Panc1 (cell line): ENCODE data around the gene CNPY2. TPM values are rescaled to one million over a fixed set of nuclear protein-coding genes. Genes with fewer than 3 reads are reported as not detected.
"Not testable (repeated sequence)": the region's sequence is repeated elsewhere in the genome, so short reads cannot be mapped to it uniquely, and the experiment has no call there.

Source experiments
- ATAC-seq: fragments of 200-7000 bp; cut with Tn5 transposase; 2 replicates; pipeline ENCODE4 v1.9.1; 2020; ENCODE audit warnings: mild to moderate bottlenecking, moderate library complexity
- BruUV-seq: library from RNA; stranded (reverse); fragments of 400-500 nt; replicated peaks from 2 replicates; lab custom pipeline; 2021; lab: Mats Ljungman, UMichigan
- CTCF ChIA-PET: fragments of 300-600 bp; sonication (Branson Sonifier 250); formaldehyde crosslinking; loops from one replicate; lab custom pipeline; 2022; ENCODE audit warnings: antibody characterized with exemption; lab: Charles Lee
- POLR2A ChIA-PET: fragments of 300-600 bp; sonication (Branson Sonifier 250); formaldehyde crosslinking; loops from one replicate; lab custom pipeline; 2022; ENCODE audit warnings: antibody characterized with exemption; lab: Charles Lee
- DNase-seq: peaks from one replicate; pipeline ENCODE4 v3.0.0-alpha.2; 2010; ENCODE audit warnings: low read depth, low spot score
- H3K27ac ChIP-seq: 2 replicates; pipeline ENCODE4 v1.5.1; 2011; ENCODE audit warnings: mild to moderate bottlenecking, low read length, inconsistent platforms
- H3K27me3 ChIP-seq: fragments of 200-500 bp; sonication (Bioruptor generic); 2 replicates; pipeline ENCODE4 v1.6.0; 2014; ENCODE audit warnings: low read length, inconsistent platforms; ENCODE audit not compliant: control insufficient read depth, insufficient read depth
- H3K36me3 ChIP-seq: fragments of 200-500 bp; sonication (Bioruptor generic); 2 replicates; pipeline ENCODE4 v1.5.1; 2014; ENCODE audit warnings: inconsistent platforms, mild to moderate bottlenecking, low read length, moderate library complexity; ENCODE audit not compliant: control insufficient read depth, insufficient read depth
- H3K4me1 ChIP-seq: 2 replicates; pipeline ENCODE4 v1.5.1; 2011; ENCODE audit warnings: inconsistent platforms, mild to moderate bottlenecking, low read length, moderate library complexity; ENCODE audit not compliant: control insufficient read depth, insufficient read depth
- H3K4me3 ChIP-seq, 2 experiments: 2 replicates each; pipeline ENCODE4 v1.5.1; 2011 to 2012; ENCODE audit warnings: low read depth in 2 of 2, low read length in 2 of 2, mild to moderate bottlenecking in 2 of 2, inconsistent platforms in 1 of 2, moderate library complexity in 1 of 2
- H3K9me3 ChIP-seq: fragments of 200-500 bp; sonication (Bioruptor generic); 2 replicates; pipeline ENCODE4 v1.5.1; 2014; ENCODE audit warnings: low read depth, mild to moderate bottlenecking, inconsistent platforms, low read length, moderate library complexity; ENCODE audit not compliant: control insufficient read depth, insufficient read depth
- POLR2AphosphoS5 ChIP-seq: IDR thresholded peaks from 2 replicates; pipeline ENCODE4 v1.6.1; 2012; ENCODE audit warnings: mild to moderate bottlenecking, low read depth, low read length, moderate library complexity
- REST ChIP-seq, 2 experiments: IDR thresholded peaks; 2 replicates each; pipeline ENCODE4 v1.6.1; 2011 to 2012; ENCODE audit warnings: low read depth in 2 of 2, control low read depth in 1 of 2, low read length in 1 of 2, mild to moderate bottlenecking in 1 of 2, moderate library complexity in 1 of 2; ENCODE audit not compliant: insufficient read depth in 1 of 2
- SIN3A ChIP-seq: IDR thresholded peaks from 2 replicates; pipeline ENCODE4 v1.6.1; 2012; ENCODE audit warnings: low read depth, mild to moderate bottlenecking, low read length, moderate library complexity, borderline replicate concordance; ENCODE audit not compliant: insufficient read depth
- TCF7L2 ChIP-seq: IDR thresholded peaks from 2 replicates; pipeline ENCODE4 v1.6.1; 2011; ENCODE audit warnings: mild to moderate bottlenecking, low read depth, low read length, inconsistent platforms
- in situ Hi-C: cut with HindIII; loops from 2 replicates; pipeline ENCODE4 v1.10.0; 2016; ENCODE audit warnings: low sequenced_read_pairs, low pct_unique_long_range_greater_than_20kb
- intact Hi-C: fragments of 100-400 bp; cut with micrococcal nuclease; formaldehyde crosslinking; loops from one replicate; pipeline ENCODE4 v1.10.0; 2022; ENCODE audit not compliant: unreplicated experiment
- total RNA-seq: library from RNA; stranded (reverse); gene quantifications from one replicate; pipeline ENCODE4 v1.2.1, GENCODE V29; 2021; ENCODE audit not compliant: unreplicated experiment
- TF ChIP-seq, protein P1 (sequence below): fragments of 450-650 bp; IDR thresholded peaks from 2 replicates; pipeline ENCODE4 v1.5.1; 2017; ENCODE audit warnings: mild to moderate bottlenecking

Gene CNPY2
- total RNA-seq, 1 experiment from 2014 or later, result 115 TPM

GRCh38 chr12:56346675-56347074 is 30.9 kb upstream of the CNPY2 start:
- Histone ChIP-seq H3K27ac (no peak overlapping the region), H3K4me1 (no peaks in the 10 kb centered on the region), H3K9me3 (no peaks in the 10 kb centered on the region), H3K4me3 (no peak overlapping the region), H3K36me3 (0 out of 2 replicates have a peak, but pooled peaks cover 5% of the 10 kb centered on the region), H3K27me3 (no peaks in the 10 kb centered on the region)
- ATAC-seq, result peak; percentile 47
- TF ChIP-seq SIN3A, result no peak
- BruUV-seq, result no TSS peak
- in situ Hi-C loops, result no loop called here
- POLR2A ChIA-PET, result no interaction called here
- CTCF ChIA-PET, result no interaction called here
- intact Hi-C loops, result no loop called here
- no peak for DNase-seq

GRCh38 chr12:56342290-56342689 is 26.5 kb upstream of the CNPY2 start:
- ATAC-seq, H3K27me3 ChIP-seq, BruUV-seq, H3K36me3 ChIP-seq, H3K9me3 ChIP-seq, H3K27ac ChIP-seq, in situ Hi-C loops, H3K4me3 ChIP-seq, POLR2A ChIA-PET, H3K4me1 ChIP-seq, intact Hi-C loops, DNase-seq: not testable (repeated sequence)
- CTCF ChIA-PET, result interaction anchor here (0.7 kb wide), 1 partner anchor 816 kb away, joined by 3 read pairs; no protein-coding TSS in a partner anchor

DNA sequence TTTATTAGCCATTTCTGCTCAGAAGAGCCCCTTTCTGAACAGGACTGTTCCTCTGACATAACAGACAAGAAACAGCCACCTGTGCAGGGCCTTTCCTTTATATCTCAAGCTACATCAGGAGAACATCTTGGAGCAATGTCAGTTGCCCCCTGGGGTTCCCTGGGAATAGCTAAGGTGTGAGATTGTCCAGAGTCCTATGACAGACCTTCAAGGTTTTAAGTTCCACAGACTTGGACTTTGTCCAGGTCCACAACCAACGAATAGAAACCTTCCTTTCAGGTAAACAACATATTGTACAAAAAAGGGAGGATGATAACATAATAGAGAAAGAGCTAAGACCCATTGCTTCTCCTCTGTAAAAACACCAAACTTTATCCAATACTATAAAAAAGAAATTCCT is 25.8 kb upstream of the CNPY2 start:
- CTCF ChIA-PET, result no interaction called here
- H3K27ac ChIP-seq, result no peak overlapping the region
- TF ChIP-seq TCF7L2, result no peak
- TF ChIP-seq SIN3A, result no peak
- TF ChIP-seq, protein P1, sequence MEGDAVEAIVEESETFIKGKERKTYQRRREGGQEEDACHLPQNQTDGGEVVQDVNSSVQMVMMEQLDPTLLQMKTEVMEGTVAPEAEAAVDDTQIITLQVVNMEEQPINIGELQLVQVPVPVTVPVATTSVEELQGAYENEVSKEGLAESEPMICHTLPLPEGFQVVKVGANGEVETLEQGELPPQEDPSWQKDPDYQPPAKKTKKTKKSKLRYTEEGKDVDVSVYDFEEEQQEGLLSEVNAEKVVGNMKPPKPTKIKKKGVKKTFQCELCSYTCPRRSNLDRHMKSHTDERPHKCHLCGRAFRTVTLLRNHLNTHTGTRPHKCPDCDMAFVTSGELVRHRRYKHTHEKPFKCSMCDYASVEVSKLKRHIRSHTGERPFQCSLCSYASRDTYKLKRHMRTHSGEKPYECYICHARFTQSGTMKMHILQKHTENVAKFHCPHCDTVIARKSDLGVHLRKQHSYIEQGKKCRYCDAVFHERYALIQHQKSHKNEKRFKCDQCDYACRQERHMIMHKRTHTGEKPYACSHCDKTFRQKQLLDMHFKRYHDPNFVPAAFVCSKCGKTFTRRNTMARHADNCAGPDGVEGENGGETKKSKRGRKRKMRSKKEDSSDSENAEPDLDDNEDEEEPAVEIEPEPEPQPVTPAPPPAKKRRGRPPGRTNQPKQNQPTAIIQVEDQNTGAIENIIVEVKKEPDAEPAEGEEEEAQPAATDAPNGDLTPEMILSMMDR, result no peak
- POLR2A ChIA-PET, result interaction anchor here (0.7 kb wide), 1 partner anchor 33 kb away, joined by 4 read pairs; no protein-coding TSS in a partner anchor
- BruUV-seq, result no TSS peak
- in situ Hi-C loops (no loop called here), intact Hi-C loops (no loop called here)
- DNase-seq (no peak), ATAC-seq (no peak)
- no peak overlapping the region for H3K4me3 ChIP-seq
- H3K4me1 ChIP-seq, result no peaks in the 10 kb centered on the region
- no peaks in the 10 kb centered on the region for H3K36me3 ChIP-seq
- H3K27me3 ChIP-seq, result no peaks in the 10 kb centered on the region
- no peaks in the 10 kb centered on the region for H3K9me3 ChIP-seq

- Histone ChIP-seq H3K27ac (no peak overlapping the region), H3K27me3 (no peaks in the 10 kb centered on the region), H3K4me1 (peaks cover 6% of the 10 kb centered on the region; the same call in 1 of the 2 replicates), H3K4me3 (no peak overlapping the region), H3K36me3 (peaks cover 3% of the 10 kb centered on the region; the same call in 1 of the 2 replicates), H3K9me3 (no peaks in the 10 kb centered on the region)
- intact Hi-C loops, result no loop called here
- no TSS peak for BruUV-seq
- CTCF ChIA-PET, result no interaction called here
- in situ Hi-C loops, result no loop called here
- ATAC-seq (no peak), DNase-seq (no peak)
- no peak for TF ChIP-seq TCF7L2
- no peak for TF ChIP-seq REST (IDR thresholded peaks at IDR 0.05; ENCODE audit: insufficient read depth in 1 of 2, low read depth in 2 of 2, low read length in 1 of 2)
- no peak for TF ChIP-seq SIN3A
- no peak for TF ChIP-seq POLR2AphosphoS5
- TF ChIP-seq, protein P1, result no peak
- POLR2A ChIA-PET, result no interaction called here
Observed at GRCh38 chr12:56339158-56339422, 23.3 kb upstream of the CNPY2 start.
